C4-2B (cell line): Measurements from ENCODE around the gene CRISPLD2.

ENCODE experiments used
- CTCF ChIP-seq: fragments of 450-650 bp; conservative IDR thresholded peaks from 2 replicates; pipeline ENCODE4 v1.5.1; 2017; ENCODE audit warnings: mild to moderate bottlenecking
- ZFX ChIP-seq: fragments of 450-650 bp; IDR thresholded peaks from 2 replicates; pipeline ENCODE4 v1.6.1; 2017

GRCh38 chr16:84836234-84836647 is 16.5 kb downstream of the CRISPLD2 start:
- TF ChIP-seq CTCF, result no peak
- no peak for TF ChIP-seq ZFX
